PC-9 (cell line): Measurements from ENCODE around the gene PWWP2A.

Experiments
- EZH2 ChIP-seq: fragments of 200-600 bp; sonication (generic); IDR thresholded peaks from 2 replicates; pipeline ENCODE4 v1.8.0; 2017; ENCODE audit warnings: antibody characterized with exemption, low read depth
- TF ChIP-seq, protein P1 (sequence below): fragments of 200-600 bp; sonication (generic); conservative IDR thresholded peaks from 2 replicates; pipeline ENCODE4 v1.6.1; 2017; ENCODE audit warnings: mixed run types, antibody characterized with exemption, mild to moderate bottlenecking, moderate library complexity

DNA sequence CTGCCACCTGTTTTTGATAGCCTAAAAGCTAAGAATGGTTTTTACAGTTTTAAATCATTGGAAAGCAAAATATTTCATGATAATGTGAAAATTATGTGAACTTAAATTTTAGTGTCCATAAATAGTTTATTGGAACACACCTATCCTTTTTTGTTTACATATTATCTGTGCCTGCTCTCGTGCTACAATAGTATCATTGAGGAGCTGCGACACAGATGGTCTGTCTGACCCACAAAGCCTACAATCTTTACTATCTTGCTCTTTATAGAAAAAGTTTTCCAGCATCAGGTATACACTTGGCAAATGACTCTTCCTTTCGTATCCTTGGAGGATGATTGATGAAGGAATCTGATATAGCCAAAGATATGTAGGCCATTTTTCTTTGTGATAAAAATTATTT is 70.2 kb downstream of the PWWP2A start:
- TF ChIP-seq, protein P1, sequence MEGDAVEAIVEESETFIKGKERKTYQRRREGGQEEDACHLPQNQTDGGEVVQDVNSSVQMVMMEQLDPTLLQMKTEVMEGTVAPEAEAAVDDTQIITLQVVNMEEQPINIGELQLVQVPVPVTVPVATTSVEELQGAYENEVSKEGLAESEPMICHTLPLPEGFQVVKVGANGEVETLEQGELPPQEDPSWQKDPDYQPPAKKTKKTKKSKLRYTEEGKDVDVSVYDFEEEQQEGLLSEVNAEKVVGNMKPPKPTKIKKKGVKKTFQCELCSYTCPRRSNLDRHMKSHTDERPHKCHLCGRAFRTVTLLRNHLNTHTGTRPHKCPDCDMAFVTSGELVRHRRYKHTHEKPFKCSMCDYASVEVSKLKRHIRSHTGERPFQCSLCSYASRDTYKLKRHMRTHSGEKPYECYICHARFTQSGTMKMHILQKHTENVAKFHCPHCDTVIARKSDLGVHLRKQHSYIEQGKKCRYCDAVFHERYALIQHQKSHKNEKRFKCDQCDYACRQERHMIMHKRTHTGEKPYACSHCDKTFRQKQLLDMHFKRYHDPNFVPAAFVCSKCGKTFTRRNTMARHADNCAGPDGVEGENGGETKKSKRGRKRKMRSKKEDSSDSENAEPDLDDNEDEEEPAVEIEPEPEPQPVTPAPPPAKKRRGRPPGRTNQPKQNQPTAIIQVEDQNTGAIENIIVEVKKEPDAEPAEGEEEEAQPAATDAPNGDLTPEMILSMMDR: no peak
- TF ChIP-seq EZH2: no peak
